Liver (tissue), 9 donors: ENCODE measurements around the gene RNF145. TPM values are rescaled to one million over a fixed set of nuclear protein-coding genes. Genes with fewer than 3 reads are reported as not detected.

Experiments used
- DNase-seq: peaks from one replicate; pipeline ENCODE4 v3.0.0-alpha.2; 2017; ENCODE audit warnings: low spot score
- H3K27ac ChIP-seq, 2 donors: one replicate each; pipeline ENCODE4 v1.7.0; 2013; ENCODE audit warnings: inconsistent platforms in 2 of 2, low read length in 2 of 2, control low read depth in 1 of 2, low read depth in 1 of 2, mild to moderate bottlenecking in 1 of 2
- H3K27me3 ChIP-seq, 4 donors: one replicate each; pipeline versions ENCODE4 v1.6.1 to v1.7.0; 2013; ENCODE audit warnings: low read length in 3 of 4, inconsistent platforms in 1 of 4, mild to moderate bottlenecking in 1 of 4, moderate library complexity in 1 of 4; ENCODE audit not compliant: control insufficient read depth in 4 of 4, insufficient read depth in 4 of 4
- H3K36me3 ChIP-seq, 4 donors: one replicate each; pipeline versions ENCODE4 v1.6.1 to v1.7.0; 2013; ENCODE audit warnings: low read length in 3 of 4, mild to moderate bottlenecking in 3 of 4, low read depth in 1 of 4, moderate library complexity in 1 of 4; ENCODE audit not compliant: control insufficient read depth in 4 of 4, insufficient read depth in 3 of 4
- H3K4me1 ChIP-seq, 4 donors: one replicate each; pipeline versions ENCODE4 v1.6.1 to v1.7.0; 2013; ENCODE audit warnings: low read length in 3 of 4, mild to moderate bottlenecking in 3 of 4, moderate library complexity in 1 of 4; ENCODE audit not compliant: control insufficient read depth in 4 of 4, insufficient read depth in 4 of 4
- H3K4me3 ChIP-seq, 3 donors: one replicate each; pipeline versions ENCODE4 v1.6.1 to v1.7.0; 2013; ENCODE audit warnings: low read length in 3 of 3, control low read depth in 1 of 3, low read depth in 1 of 3, mild to moderate bottlenecking in 1 of 3
- H3K9ac ChIP-seq, 2 donors: one replicate each; pipeline ENCODE4 v1.7.0; 2013; ENCODE audit warnings: low read length in 2 of 2, mild to moderate bottlenecking in 2 of 2, moderate library complexity in 2 of 2, control low read depth in 1 of 2, low read depth in 1 of 2
- H3K9me3 ChIP-seq, 4 donors: one replicate each; pipeline versions ENCODE4 v1.6.1 to v1.7.0; 2013; ENCODE audit warnings: low read length in 3 of 4; ENCODE audit not compliant: control insufficient read depth in 4 of 4
- ATF3 ChIP-seq: IDR thresholded peaks from 2 replicates; pipeline ENCODE4 v1.6.1; 2016; ENCODE audit warnings: antibody characterized with exemption
- EGR1 ChIP-seq, 2 donors: IDR thresholded peaks; 2 replicates each; pipeline ENCODE4 v1.6.1; 2016 to 2018; ENCODE audit warnings: antibody characterized with exemption in 2 of 2, low read depth in 2 of 2
- FOXA1 ChIP-seq: IDR thresholded peaks from 2 replicates; pipeline ENCODE4 v1.6.1; 2016; ENCODE audit warnings: antibody characterized with exemption
- FOXA2 ChIP-seq: IDR thresholded peaks from 2 replicates; pipeline ENCODE4 v1.6.1; 2016; ENCODE audit warnings: antibody characterized with exemption
- HNF4A ChIP-seq, 2 donors: conservative IDR thresholded peaks; 2 replicates each; pipeline ENCODE4 v1.6.1; 2016; ENCODE audit warnings: antibody characterized with exemption in 2 of 2, mild to moderate bottlenecking in 2 of 2
- HNF4G ChIP-seq: IDR thresholded peaks from 2 replicates; pipeline ENCODE4 v1.6.1; 2016; ENCODE audit warnings: antibody characterized with exemption
- JUND ChIP-seq, 2 donors: IDR thresholded peaks; 2 replicates each; pipeline ENCODE4 v1.6.1; 2016; ENCODE audit warnings: antibody characterized with exemption in 2 of 2
- MAX ChIP-seq: IDR thresholded peaks from 2 replicates; pipeline ENCODE4 v1.6.1; 2016; ENCODE audit warnings: antibody characterized with exemption
- NR2F2 ChIP-seq: IDR thresholded peaks from 2 replicates; pipeline ENCODE4 v1.6.1; 2016; ENCODE audit warnings: antibody characterized with exemption
- RAD21 ChIP-seq, 2 donors: IDR thresholded peaks; 2 replicates each; pipeline ENCODE4 v1.6.1; 2016; ENCODE audit warnings: antibody characterized with exemption in 2 of 2, mild to moderate bottlenecking in 2 of 2
- RXRA ChIP-seq, 2 donors: IDR thresholded peaks; 2 replicates each; pipeline ENCODE4 v1.6.1; 2017 to 2018; ENCODE audit warnings: antibody characterized with exemption in 2 of 2, mild to moderate bottlenecking in 1 of 2
- SP1 ChIP-seq: IDR thresholded peaks from 2 replicates; pipeline ENCODE4 v1.6.1; 2018; ENCODE audit warnings: antibody characterized with exemption, mild to moderate bottlenecking
- TAF1 ChIP-seq: conservative IDR thresholded peaks from 2 replicates; pipeline ENCODE4 v1.6.1; 2016; ENCODE audit warnings: antibody characterized with exemption, mild to moderate bottlenecking
- YY1 ChIP-seq: IDR thresholded peaks from 2 replicates; pipeline ENCODE4 v1.6.1; 2016; ENCODE audit warnings: antibody characterized with exemption, mild to moderate bottlenecking
- WGBS: extraction: QIAGEN DNeasy Blood & Tissue Kit; methylation state at CpG from one replicate; pipeline ENCODE4 v1.1.7; 2013; 5-methylcytosine and 5-hydroxymethylcytosine counted together
- polyA plus RNA-seq, 2 donors: library from polyadenylated mRNA; stranded (reverse) in 1 of 2; unstranded in 1 of 2; fragments of 200-250 nt in 1 of 2; fragments of >200 nt in 1 of 2; fragmentation: Nextera tagmentation in 1 of 2; extraction: Ambion mirVana in 1 of 2; gene quantifications; one replicate each; pipeline versions ENCODE4 v1.2.1 to v1.2.3, GENCODE V29; 2013 to 2015
- total RNA-seq, 2 donors: library from RNA; depleted of rRNA; stranded (reverse); fragments of >200 nt; gene quantifications; one replicate each; pipeline ENCODE4 v1.2.3, GENCODE V29; 2014
- TF ChIP-seq, protein P1 (sequence below): fragments of 150-350 bp; IDR thresholded peaks from 2 replicates; pipeline ENCODE4 v1.5.1; 2017; ENCODE audit warnings: improper control_type of control experiment, low read depth, low read length; ENCODE audit not compliant: missing input control
- TF ChIP-seq, protein P2 (sequence below): IDR thresholded peaks from 2 replicates; pipeline ENCODE4 v1.6.1; 2016; ENCODE audit warnings: antibody characterized with exemption
- TF ChIP-seq, protein P3 (sequence below): IDR thresholded peaks from 2 replicates; pipeline ENCODE4 v1.6.1; 2016; ENCODE audit warnings: antibody characterized with exemption, mild to moderate bottlenecking
- donor health status: healthy.
- donor health status: healthy.
- donor health status: healthy.
- donor health status: healthy.
- donor health status: healthy.

RNF145 gene
- total and polyA plus RNA-seq, 4 donors = 2.9 to 34.6 (median 11.7) TPM

GRCh38 chr5:159220206-159220605 lies 10.9 kb upstream of the RNF145 start (continued):
- TF ChIP-seq, protein P1, sequence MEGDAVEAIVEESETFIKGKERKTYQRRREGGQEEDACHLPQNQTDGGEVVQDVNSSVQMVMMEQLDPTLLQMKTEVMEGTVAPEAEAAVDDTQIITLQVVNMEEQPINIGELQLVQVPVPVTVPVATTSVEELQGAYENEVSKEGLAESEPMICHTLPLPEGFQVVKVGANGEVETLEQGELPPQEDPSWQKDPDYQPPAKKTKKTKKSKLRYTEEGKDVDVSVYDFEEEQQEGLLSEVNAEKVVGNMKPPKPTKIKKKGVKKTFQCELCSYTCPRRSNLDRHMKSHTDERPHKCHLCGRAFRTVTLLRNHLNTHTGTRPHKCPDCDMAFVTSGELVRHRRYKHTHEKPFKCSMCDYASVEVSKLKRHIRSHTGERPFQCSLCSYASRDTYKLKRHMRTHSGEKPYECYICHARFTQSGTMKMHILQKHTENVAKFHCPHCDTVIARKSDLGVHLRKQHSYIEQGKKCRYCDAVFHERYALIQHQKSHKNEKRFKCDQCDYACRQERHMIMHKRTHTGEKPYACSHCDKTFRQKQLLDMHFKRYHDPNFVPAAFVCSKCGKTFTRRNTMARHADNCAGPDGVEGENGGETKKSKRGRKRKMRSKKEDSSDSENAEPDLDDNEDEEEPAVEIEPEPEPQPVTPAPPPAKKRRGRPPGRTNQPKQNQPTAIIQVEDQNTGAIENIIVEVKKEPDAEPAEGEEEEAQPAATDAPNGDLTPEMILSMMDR = no peak

- Histone ChIP-seq H3K27ac (no peak overlapping the region), H3K4me3 (no peak overlapping the region), H3K4me1 (no peaks in the 10 kb centered on the region), H3K9me3 (no peaks in the 10 kb centered on the region), H3K36me3 (no peaks in the 10 kb centered on the region), H3K9ac (no peak overlapping the region), H3K27me3 (no peaks in the 10 kb centered on the region)
- TF ChIP-seq, protein P2, sequence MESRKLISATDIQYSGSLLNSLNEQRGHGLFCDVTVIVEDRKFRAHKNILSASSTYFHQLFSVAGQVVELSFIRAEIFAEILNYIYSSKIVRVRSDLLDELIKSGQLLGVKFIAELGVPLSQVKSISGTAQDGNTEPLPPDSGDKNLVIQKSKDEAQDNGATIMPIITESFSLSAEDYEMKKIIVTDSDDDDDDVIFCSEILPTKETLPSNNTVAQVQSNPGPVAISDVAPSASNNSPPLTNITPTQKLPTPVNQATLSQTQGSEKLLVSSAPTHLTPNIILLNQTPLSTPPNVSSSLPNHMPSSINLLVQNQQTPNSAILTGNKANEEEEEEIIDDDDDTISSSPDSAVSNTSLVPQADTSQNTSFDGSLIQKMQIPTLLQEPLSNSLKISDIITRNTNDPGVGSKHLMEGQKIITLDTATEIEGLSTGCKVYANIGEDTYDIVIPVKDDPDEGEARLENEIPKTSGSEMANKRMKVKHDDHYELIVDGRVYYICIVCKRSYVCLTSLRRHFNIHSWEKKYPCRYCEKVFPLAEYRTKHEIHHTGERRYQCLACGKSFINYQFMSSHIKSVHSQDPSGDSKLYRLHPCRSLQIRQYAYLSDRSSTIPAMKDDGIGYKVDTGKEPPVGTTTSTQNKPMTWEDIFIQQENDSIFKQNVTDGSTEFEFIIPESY = no peak
- TF ChIP-seq RAD21 (IDR thresholded peaks at IDR 0.05) (no peak), FOXA1 (no peak), RXRA (IDR thresholded peaks at IDR 0.05) (no peak), FOXA2 (no peak), HNF4A (conservative IDR thresholded peaks at IDR 0.05) (no peak), SP1 (no peak), JUND (IDR thresholded peaks at IDR 0.05) (no peak), YY1 (no peak), MAX (no peak), TAF1 (no peak), HNF4G (no peak), NR2F2 (no peak), EGR1 (IDR thresholded peaks at IDR 0.05; ENCODE audit: low read depth in 2 of 2) (no peak)
- TF ChIP-seq, protein P1 = no peak
- 55% methylated on average over 2 of the region's 2 CpGs for WGBS
- DNase-seq = no peak
Measured at GRCh38 chr5:159218595-159219023, 9.3 kb upstream of the RNF145 start.

- Histone ChIP-seq H3K9ac (no peak overlapping the region), H3K4me1 (no peaks in the 10 kb centered on the region), H3K27ac (no peak overlapping the region), H3K9me3 (no peaks in the 10 kb centered on the region), H3K27me3 (no peaks in the 10 kb centered on the region), H3K36me3 (no peaks in the 10 kb centered on the region), H3K4me3 (no peak overlapping the region)
- WGBS = 84% methylated on average over 2 of the region's 2 CpGs
- DNase-seq = no peak
- TF ChIP-seq TAF1 (no peak), YY1 (no peak), ATF3 (no peak), JUND (IDR thresholded peaks at IDR 0.05) (no peak), MAX (no peak), RAD21 (IDR thresholded peaks at IDR 0.05) (no peak), EGR1 (IDR thresholded peaks at IDR 0.05; ENCODE audit: low read depth in 2 of 2) (no peak), HNF4A (conservative IDR thresholded peaks at IDR 0.05) (no peak), FOXA1 (no peak), FOXA2 (no peak), RXRA (IDR thresholded peaks at IDR 0.05) (no peak), NR2F2 (no peak), SP1 (no peak)
- TF ChIP-seq, protein P3, sequence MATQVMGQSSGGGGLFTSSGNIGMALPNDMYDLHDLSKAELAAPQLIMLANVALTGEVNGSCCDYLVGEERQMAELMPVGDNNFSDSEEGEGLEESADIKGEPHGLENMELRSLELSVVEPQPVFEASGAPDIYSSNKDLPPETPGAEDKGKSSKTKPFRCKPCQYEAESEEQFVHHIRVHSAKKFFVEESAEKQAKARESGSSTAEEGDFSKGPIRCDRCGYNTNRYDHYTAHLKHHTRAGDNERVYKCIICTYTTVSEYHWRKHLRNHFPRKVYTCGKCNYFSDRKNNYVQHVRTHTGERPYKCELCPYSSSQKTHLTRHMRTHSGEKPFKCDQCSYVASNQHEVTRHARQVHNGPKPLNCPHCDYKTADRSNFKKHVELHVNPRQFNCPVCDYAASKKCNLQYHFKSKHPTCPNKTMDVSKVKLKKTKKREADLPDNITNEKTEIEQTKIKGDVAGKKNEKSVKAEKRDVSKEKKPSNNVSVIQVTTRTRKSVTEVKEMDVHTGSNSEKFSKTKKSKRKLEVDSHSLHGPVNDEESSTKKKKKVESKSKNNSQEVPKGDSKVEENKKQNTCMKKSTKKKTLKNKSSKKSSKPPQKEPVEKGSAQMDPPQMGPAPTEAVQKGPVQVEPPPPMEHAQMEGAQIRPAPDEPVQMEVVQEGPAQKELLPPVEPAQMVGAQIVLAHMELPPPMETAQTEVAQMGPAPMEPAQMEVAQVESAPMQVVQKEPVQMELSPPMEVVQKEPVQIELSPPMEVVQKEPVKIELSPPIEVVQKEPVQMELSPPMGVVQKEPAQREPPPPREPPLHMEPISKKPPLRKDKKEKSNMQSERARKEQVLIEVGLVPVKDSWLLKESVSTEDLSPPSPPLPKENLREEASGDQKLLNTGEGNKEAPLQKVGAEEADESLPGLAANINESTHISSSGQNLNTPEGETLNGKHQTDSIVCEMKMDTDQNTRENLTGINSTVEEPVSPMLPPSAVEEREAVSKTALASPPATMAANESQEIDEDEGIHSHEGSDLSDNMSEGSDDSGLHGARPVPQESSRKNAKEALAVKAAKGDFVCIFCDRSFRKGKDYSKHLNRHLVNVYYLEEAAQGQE = no peak
- TF ChIP-seq, protein P2 = no peak
Measured at GRCh38 chr5:159217236-159217635, 7.9 kb upstream of the RNF145 start.
